PFSK-1 (cell line): ENCODE results near the gene HS3ST3A1.

ENCODE experiments used
- FOXP2 ChIP-seq: optimal IDR thresholded peaks from 2 replicates; pipeline ENCODE3; 2011; ENCODE audit warnings: borderline replicate concordance, control low read depth, inconsistent platforms; ENCODE audit not compliant: insufficient read depth; ENCODE audit errors: extremely low read length, extremely low read depth
- POLR2AphosphoS5 ChIP-seq: IDR thresholded peaks from 2 replicates; pipeline ENCODE4 v1.6.1; 2012; ENCODE audit warnings: low read depth, mild to moderate bottlenecking, control low read depth, low read length, moderate library complexity
- SIN3A ChIP-seq: IDR thresholded peaks from 2 replicates; pipeline ENCODE4 v1.6.1; 2012; ENCODE audit warnings: mild to moderate bottlenecking, low read length, moderate library complexity, borderline replicate concordance; ENCODE audit not compliant: insufficient read depth
- TAF1 ChIP-seq: IDR thresholded peaks from 2 replicates; pipeline ENCODE4 v1.6.1; 2012; ENCODE audit warnings: low read length, control low read depth, borderline replicate concordance; ENCODE audit not compliant: insufficient read depth
- TF ChIP-seq, protein P1 (sequence below), 2 experiments: IDR thresholded peaks; 2 replicates each; pipeline versions ENCODE4 v1.6.1 to v1.8.0; 2011 to 2012; ENCODE audit warnings: low read depth in 2 of 2, low read length in 2 of 2, control low read depth in 1 of 2, inconsistent platforms in 1 of 2, mild to moderate bottlenecking in 1 of 2, moderate library complexity in 1 of 2; ENCODE audit not compliant: insufficient read depth in 1 of 2

HS3ST3A1 gene

DNA sequence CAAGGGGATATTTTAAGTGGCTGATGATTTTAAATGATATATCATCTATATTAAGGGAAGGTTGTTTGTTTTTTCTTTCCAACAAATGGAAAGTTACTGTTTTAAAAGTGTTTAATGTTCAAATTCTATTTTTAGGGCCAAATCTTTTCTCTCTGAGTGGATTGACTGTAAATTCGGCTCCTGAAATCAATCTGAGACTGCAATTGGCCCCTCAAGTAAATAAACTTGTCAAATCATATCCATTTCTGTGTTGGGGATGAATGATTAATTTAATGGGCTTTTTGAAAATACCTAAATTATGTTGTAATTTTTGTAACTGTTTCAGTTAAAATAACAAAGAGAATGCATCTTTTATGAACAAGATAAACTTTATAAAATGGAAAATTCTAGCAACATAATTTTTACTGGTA is 2.6 kb downstream of the HS3ST3A1 start:
- TF ChIP-seq POLR2AphosphoS5, result no peak
- TF ChIP-seq, protein P1, sequence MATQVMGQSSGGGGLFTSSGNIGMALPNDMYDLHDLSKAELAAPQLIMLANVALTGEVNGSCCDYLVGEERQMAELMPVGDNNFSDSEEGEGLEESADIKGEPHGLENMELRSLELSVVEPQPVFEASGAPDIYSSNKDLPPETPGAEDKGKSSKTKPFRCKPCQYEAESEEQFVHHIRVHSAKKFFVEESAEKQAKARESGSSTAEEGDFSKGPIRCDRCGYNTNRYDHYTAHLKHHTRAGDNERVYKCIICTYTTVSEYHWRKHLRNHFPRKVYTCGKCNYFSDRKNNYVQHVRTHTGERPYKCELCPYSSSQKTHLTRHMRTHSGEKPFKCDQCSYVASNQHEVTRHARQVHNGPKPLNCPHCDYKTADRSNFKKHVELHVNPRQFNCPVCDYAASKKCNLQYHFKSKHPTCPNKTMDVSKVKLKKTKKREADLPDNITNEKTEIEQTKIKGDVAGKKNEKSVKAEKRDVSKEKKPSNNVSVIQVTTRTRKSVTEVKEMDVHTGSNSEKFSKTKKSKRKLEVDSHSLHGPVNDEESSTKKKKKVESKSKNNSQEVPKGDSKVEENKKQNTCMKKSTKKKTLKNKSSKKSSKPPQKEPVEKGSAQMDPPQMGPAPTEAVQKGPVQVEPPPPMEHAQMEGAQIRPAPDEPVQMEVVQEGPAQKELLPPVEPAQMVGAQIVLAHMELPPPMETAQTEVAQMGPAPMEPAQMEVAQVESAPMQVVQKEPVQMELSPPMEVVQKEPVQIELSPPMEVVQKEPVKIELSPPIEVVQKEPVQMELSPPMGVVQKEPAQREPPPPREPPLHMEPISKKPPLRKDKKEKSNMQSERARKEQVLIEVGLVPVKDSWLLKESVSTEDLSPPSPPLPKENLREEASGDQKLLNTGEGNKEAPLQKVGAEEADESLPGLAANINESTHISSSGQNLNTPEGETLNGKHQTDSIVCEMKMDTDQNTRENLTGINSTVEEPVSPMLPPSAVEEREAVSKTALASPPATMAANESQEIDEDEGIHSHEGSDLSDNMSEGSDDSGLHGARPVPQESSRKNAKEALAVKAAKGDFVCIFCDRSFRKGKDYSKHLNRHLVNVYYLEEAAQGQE (IDR thresholded peaks at IDR 0.05; ENCODE audit: insufficient read depth in 1 of 2, low read depth in 2 of 2, low read length in 2 of 2), result no peak
- TF ChIP-seq FOXP2, result no peak
- TF ChIP-seq TAF1, result no peak
- TF ChIP-seq SIN3A, result no peak

DNA sequence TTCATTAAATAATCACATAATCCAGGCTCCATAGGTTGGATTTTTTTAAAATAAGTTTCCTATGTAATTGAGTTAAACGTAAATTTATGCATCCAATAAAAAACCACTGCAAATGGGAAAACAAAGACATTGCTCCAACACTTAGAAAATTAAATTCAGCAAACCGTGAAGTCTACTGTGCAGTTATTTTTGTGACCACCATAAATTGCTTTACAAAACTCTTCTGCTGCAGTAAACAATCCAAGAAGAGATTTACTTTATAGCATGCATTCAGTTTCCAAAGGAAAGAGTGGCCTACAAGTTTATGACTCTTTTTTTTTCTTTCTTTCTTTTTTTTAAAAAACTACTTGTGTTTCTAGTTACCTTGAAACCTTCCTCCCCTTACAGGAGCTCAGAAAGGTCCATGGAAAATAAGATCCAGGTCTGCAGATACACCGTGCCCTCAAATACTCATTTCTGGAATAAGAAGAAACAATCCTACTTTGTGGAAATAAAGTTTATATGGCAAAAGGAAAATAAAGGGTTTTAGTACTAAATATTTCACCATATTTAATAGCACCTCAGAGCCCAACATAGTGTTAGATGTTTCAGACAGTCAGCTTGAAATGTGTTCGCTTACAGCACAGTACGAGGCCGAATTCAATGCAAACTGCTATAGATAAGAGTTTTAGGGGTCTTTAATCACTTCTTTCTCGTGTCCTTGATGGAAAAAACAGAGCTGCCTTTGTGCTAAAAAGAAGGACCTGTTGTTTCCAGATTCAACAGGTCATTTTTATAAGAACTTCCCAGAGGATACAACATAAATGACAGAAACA is 3.2 kb downstream of the HS3ST3A1 start:
- TF ChIP-seq POLR2AphosphoS5 (no peak), SIN3A (no peak), TAF1 (no peak), FOXP2 (no peak)
- TF ChIP-seq, protein P1 (IDR thresholded peaks at IDR 0.05; ENCODE audit: insufficient read depth in 1 of 2, low read depth in 2 of 2, low read length in 2 of 2), result no peak

DNA sequence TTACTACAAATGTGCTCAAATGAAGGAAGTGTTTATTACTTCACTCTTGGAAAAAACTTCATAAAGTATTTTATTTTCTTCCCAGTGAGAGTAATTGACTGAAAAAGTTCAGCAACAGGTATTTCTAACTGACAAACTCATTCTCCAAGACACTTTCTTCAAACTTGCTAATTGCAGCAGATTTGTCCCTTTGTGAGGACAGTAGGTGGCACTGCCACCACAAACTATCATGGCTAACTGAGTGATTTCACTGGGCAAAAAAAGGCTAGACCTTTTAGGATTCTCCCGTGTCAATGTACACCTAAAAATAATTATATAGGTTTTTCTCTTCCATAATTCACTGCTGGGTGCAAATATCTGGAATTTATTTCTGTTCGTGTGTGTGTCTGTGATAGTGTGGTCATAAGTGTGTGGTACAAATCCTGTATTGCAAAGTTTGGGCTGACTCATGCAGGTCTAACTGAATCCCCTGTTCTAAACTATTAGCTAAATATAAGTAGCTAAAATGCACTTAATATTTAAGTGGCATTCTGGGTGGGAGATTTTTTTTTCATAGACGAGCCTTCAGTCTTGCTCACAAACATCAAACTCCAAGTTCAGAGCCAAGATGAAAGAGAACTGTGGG is 3.9 kb downstream of the HS3ST3A1 start:
- no peak for TF ChIP-seq TAF1
- no peak for TF ChIP-seq FOXP2

DNA sequence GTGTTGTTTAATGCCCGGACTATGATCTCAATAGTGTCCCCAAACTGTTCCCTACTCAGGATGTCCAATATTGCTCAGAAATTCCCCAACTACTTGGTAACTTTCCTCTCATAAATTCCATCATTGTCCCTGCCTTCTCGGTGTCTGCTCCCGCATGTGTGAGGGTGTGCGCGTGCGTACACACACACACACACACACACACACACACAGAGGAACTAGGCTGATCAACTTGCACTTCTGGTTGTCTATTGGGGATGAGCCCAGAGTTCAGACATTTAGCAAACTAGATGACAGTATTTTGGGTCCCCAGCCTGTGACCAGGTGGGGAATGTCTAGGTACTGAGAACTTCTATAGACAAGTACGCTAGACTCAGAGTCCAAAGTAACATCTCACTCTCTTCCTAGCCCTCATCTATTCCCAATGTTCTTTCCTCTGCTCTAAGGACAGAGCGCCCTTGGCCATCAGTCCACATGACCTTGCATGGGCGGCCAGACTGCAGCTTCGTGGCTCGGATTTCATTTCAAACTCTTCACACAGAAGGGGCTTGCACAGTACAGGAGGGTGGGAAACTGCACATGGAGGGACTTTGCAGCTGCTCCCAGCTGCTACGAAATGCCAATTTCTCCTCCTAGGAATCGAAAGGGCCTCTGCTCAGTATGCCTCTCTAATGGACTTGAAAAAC is 5.3 kb downstream of the HS3ST3A1 start:
- TF ChIP-seq POLR2AphosphoS5 (no peak), SIN3A (no peak), FOXP2 (no peak), TAF1 (no peak)
- TF ChIP-seq, protein P1 (IDR thresholded peaks at IDR 0.05; ENCODE audit: insufficient read depth in 1 of 2, low read depth in 2 of 2, low read length in 2 of 2), result no peak

DNA sequence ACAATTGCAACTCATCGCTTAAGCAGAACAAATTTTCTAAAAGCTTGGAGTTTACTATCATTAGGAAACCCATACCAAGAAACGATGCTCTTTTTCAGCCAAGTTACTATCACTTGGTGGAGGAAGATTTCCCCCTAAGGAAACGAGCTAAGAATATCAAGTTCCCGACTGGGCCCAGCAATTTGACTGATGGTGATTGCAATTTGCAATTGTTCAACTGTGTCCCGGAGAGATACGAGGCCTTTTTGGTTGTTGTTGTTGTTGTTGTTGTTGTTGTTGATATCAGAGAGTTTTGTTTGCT is 6.2 kb downstream of the HS3ST3A1 start:
- TF ChIP-seq TAF1 (no peak), POLR2AphosphoS5 (no peak), FOXP2 (no peak), SIN3A (no peak)
- TF ChIP-seq, protein P1 (IDR thresholded peaks at IDR 0.05; ENCODE audit: insufficient read depth in 1 of 2, low read depth in 2 of 2, low read length in 2 of 2), result no peak
